NCI-H2196 treated with DMSO at 0.1 percent for 48 hours (cell line): ENCODE data around the gene ZNF70.

Experiments used
- DNase-seq: peaks from one replicate; lab custom pipeline; 2025; ENCODE audit not compliant: unreplicated experiment; lab: John Stamatoyannopoulos, UW

The ZNF70 gene

GRCh38 chr22:23779731-23780130, 28.8 kb upstream of the ZNF70 start:
- no peak for DNase-seq

GRCh38 chr22:23779083-23779482, 28.2 kb upstream of the ZNF70 start:
- no peak for DNase-seq

DNA sequence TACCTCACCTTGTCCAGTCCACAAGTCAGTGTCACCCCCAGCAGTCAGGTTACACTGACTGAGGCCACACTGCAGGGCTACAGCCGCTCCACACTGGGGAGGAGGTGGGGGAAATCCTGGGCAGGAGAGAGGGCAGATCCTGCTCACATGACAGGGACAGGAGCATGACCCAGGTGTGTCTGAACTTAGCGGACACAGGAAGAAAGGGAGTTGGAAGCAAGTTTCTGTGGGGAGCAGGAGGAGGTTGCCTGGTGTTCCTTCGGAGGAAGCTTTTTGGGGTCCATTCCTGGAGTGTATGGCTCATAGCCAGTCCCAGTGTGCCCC, 27.6 kb upstream of the ZNF70 start:
- DNase-seq: no peak

DNA sequence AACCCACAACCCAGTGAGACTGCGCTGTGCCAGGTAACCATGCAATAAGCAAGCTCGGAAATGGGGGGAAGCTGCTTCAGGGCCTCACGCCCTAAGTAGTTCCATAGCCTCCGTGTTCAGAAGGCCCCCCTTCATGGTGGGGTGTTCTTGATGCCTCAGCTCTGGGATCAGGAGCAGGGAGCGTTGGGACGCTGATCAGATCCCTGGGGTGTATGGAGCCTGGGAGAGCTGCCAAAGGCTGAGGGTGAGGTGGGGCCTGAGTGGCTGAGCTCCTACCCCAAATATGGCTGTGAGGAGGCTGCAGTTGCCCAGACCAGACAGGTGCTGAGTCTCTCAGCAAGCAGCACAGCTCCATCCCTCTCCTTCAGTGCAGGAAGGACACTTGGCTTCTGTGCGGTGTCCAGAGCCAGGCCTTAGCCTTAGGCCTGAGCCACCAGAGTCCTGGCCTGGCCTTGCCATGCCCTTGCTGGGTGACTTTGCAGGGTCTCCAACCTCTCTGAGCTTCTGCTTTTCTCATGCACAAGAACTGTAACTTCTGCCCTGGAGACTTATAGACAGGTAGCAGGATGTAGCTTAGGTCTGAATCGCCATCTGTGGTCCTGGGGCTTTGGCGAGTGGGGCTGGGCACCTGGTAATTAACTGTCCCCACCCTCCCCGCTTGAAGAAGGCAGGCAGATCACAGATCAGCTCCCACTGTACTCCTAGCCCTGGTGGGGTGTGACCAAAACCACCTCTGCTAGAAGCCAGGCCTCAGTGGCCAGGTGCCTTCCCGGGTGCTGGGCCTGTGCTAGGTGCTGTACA, 27.1 kb upstream of the ZNF70 start:
- DNase-seq: no peak

DNA sequence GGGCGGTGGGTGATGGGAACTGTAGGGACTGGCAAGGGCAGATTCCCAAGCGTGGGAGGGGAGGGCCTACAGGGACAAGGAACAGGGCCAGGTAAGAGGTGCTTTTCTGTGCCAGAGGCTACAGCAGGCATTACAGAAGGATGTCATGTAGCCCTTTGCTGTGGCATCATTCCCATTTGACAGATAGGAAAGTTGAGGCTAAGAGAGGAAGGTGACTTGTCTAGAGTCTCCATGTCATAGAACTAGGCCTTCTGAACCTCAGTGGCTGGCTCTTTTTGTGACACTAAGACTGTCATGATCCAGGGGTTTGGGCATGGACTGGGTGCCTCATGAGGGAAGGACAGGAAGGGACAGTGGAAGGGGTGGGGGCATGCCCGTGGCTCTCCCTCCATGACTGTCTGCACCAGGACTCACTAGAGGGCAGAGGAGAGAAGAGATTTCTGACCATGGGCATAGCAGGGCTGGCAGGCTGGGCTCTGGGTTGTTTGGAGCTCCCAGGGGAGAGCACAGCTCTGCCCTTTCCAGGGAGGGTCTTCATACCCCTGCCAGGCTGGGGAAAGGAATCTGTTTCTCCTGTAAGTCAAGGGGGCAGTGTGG, 25.0 kb upstream of the ZNF70 start:
- DNase-seq: no peak

DNA sequence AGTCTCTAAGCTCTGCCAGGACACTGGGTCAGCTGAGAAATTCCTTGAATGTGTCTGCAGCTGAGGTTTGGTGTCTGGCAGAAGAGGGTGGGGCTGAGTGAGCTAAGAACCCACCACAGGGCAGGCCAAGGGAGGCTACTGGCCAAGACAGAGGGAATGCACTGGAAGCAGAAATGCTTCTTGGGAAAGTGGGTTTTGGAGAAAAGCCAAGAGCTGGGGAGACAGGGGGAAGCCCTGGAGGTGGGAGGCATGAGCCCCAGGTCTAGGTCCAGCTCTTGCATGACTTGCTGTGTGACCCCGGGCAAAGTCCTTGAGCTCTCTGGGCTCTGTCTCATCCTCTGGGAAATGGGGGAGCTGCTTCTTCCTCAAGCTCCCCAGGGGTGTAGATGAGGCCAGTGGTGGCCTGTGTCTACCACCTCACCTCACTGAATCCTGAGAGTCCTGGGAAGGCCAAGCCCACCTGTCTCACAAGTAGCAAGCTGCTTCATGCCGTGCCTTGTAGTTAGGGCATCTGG, 24.1 kb upstream of the ZNF70 start:
- DNase-seq: no peak

- DNase-seq: no peak
Measured at GRCh38 chr22:23774114-23774921, 23.4 kb upstream of the ZNF70 start.

DNA sequence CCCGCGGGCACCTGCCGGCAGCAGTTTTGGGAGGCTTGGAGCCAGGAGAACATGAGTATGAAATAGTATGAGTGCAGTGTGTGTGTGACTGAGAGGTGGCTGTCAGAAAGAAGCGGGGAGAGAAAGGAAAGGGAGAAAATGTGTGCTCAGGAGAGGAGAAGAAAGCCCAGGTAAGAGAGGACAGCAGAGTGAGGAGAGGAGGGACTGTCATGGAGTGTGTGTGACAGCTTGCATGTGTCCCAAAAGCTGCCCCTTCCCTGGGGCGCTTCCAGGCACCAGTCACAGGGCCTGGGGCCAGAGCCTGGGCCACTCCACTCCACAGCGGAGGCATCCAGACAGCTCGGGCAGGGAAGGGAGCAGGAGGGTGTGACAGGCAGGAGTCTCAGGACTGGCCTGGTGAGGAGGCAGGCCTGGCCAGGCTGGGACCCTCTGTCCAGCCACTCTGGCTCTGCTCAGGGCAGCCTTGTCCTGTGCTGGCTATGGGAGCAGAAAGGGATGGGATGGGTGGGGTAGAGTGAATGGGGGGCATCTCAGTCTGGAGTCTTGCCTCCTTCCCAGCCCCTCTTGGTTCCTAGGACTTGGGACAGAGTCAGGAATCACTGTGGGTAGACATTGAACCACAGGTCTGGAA, 22.7 kb upstream of the ZNF70 start:
- DNase-seq: no peak

- no peak for DNase-seq
Measured at GRCh38 chr22:23772649-23773473, 21.9 kb upstream of the ZNF70 start, which contains the start of gene MMP11. MMP11 (plus strand) TSS chr22:23772849; CDS start chr22:23772871, 22 bp downstream.

DNA sequence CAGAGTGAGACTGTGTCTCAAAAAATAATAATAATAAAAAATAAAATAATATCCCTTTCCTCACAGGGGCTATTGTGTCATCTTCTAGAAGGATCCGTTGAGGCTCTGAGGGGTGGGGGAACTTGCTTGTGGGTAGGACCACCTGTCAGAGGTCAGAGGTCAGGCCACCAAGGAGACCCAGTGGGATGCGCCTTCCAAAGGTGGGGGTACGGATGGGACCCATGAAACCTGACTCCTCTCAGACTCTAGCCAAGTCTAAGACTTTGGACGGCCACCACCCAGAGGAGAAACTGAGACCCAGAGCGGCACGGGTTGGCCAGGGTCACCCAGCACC, 21.4 kb upstream of the ZNF70 start:
- no peak for DNase-seq

DNA sequence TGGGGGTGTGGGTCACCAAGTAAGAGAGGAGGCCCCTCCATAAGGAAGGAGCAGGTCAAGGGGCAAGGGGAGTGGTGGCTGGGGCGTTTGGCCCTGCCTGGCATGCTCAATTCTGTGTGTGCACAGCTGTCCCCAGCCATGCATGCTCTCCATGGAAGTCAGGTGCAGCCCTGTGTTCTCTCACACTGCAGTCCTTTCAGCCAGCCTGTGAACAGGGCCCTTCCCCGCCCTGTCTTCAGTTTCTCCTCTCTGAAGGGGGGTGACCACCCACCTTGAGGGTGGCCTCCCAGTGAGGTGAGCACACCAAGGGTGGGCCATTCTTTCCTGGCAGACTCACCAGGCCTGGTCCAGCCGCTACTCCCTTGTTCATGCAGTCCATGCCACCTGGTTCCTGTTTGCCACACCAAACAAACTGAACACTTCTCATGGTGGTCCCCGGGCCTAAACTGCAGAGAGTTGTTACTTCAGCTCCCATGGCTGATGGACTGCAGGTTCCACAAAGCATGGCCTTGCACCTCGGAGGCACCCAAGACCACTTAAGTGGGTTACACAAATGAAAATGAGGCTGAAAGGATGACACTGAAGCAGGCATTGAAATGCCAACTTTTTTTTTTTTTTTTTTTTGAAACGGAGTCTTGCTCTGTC, 18.5 kb upstream of the ZNF70 start:
- no peak for DNase-seq

DNA sequence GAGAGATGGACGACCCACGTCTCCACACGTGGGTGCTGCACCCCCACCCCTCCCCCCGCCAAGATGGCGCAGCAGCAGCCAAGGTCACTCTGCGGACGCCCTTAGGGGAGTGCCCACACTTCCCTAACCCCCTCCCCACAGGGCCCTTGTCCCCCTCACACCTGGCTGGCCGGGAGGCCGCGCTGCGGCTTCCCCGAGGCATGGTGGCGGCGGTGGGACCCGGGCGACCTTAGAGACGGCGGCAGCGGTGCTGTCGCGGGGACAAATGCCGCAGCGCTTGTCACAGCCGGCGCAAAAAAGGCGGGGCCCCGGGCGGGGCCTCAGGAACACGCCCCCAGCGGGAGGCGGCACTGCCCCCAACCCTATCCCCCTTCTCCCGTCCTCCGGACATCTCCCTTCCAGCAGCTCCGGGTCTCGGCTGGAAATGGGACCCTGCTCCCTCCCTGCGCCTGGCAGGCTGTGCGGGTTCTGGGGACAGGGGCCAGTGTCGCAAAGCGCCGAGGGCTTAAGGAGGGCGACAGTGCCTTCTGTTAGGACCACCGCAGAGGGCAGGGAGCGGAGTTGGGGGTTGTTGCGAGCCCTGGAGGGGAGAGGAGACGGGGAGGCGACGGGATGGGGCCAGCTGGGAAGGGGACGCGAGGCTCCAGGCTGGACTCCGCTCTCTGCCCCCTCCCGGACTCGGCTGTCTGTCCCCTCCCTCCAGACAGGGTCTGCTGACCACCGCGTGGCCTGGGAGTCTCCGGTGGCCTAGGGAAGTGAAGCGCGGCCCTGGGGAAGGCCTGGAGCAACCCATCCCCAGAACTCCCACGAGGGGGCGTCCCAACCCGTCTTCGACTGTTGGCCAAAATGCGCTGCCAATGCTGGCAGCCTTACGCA, 17.0 kb upstream of the ZNF70 start, which contains the start of gene CHCHD10:
Gene CHCHD10 (minus strand): TSS at position 300 of the 876 bp plus-strand sequence. CDS start 98 bp downstream, at position 202.
- peak; percentile 9 for DNase-seq

DNA sequence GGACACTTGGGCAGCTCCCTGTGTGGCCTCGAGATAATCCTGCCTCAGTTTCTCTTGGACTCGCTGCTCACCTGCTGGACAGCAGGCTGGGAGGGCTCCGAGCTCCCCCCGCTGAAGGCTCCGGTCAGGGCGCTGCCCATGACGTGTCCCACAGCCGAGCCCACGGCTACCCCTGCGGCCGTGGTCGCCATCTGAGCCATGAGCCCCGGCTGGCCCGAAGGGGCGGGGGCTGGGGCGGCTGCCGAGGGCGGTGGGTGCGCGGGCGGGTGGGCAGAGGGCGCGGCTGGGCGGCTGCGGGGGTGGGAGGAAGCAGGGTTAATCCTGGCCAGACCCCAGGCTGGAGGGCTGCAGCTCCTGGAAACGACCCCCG, 16.4 kb upstream of the ZNF70 start:
- DNase-seq: no peak

GRCh38 chr22:23764899-23765881, 14.3 kb upstream of the ZNF70 start:
- no peak for DNase-seq

- DNase-seq: no peak
Measured at GRCh38 chr22:23763954-23764353, 13.0 kb upstream of the ZNF70 start.

DNA sequence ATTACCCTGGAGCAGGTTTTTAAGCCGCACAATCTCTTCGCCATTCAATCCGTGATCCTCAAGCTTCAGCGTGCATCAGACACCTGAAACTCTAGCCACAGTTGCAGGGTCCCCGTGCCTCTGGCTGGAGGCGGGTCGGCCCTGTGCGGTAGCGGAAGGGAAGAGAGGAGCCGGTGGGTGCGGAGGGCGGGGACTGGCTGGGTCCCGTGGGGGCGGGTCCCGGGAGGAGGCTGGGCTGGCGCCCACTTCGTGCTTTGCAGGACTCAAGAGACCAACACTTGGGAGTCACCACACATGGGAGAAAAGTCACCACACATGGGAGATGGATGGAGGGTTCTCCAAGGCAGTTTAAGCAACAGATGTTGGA, 12.7 kb upstream of the ZNF70 start:
- DNase-seq: no peak

DNA sequence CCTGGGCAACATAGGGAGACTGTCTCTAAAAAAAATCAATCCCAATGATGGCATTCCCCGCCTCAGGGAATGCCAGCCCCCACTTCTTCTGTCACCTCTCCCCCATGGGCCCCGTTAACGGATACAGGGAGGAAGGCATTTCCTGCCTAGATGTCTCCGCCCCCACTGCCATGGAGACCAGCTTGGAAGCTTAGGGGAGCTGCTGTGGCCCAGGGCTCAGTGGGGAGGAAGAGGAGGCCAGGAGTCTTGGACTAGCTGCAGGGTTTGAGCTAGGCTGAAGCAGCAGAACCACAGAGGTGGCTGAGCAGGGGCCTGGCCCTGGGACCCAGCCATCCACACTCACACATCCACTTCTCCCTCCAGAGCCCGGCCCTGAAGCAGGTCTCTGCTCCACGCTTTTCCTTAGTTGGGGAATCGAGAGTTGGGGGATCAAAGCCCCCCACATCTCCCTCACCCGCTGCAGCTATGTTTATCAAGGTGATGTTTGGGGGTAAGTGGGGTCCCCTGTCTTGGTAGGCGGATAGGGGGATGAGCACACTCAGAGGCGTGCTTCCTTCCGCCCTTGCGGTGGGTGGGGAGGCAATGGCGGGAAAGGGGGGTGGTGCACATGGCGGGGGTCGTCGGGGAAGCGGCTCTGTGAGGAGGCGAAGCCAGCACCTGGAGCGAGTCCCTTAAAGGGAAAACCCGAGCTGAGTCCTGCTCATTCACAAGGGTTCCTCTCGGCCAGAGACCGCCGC, 12.1 kb upstream of the ZNF70 start, which contains the start of gene C22orf15:
Gene C22orf15 (plus strand): TSS at position 149 of the 737 bp plus-strand sequence. CDS start 317 bp downstream, at position 466.
- DNase-seq: no peak
